Heart left ventricle (tissue), 16 donors: Measurements from ENCODE around the gene TNRC6B. TPM values are rescaled to one million over a fixed set of nuclear protein-coding genes. Genes with fewer than 3 reads are reported as not detected.

Source experiments
- ATAC-seq, 4 donors: fragments of 200-7000 bp; cut with Tn5 transposase; one replicate each; pipeline ENCODE4 v1.9.1; 2020 to 2022; ENCODE audit warnings: moderate library complexity in 4 of 4, mild to moderate bottlenecking in 3 of 4, moderate number of reproducible peaks in 1 of 4
- DNase-seq, 5 donors: peaks; one replicate each; pipeline ENCODE4 v3.0.0-alpha.2; 2020
- H3K27ac ChIP-seq, 12 donors: fragments of 200-600 bp; sonication (generic) in 4 of 12; one replicate each; pipeline versions ENCODE4 v1.5.0 to v1.8.0; 2016 to 2022; ENCODE audit warnings: mild to moderate bottlenecking in 2 of 12
- H3K27me3 ChIP-seq, 9 donors: fragments of 200-600 bp; sonication (generic) in 2 of 9; one replicate each; pipeline versions ENCODE4 v1.5.1 to v1.8.0; 2016 to 2022; ENCODE audit warnings: mild to moderate bottlenecking in 3 of 9
- H3K36me3 ChIP-seq, 9 donors: fragments of 200-600 bp; sonication (generic) in 2 of 9; one replicate each; pipeline versions ENCODE4 v1.5.0 to v1.8.0; 2018 to 2022; ENCODE audit warnings: mild to moderate bottlenecking in 2 of 9
- H3K4me1 ChIP-seq, 12 donors: fragments of 200-600 bp; sonication (generic) in 4 of 12; one replicate each; pipeline versions ENCODE4 v1.5.0 to v1.8.0; 2016 to 2022; ENCODE audit warnings: mild to moderate bottlenecking in 3 of 12
- H3K4me3 ChIP-seq, 12 donors: fragments of 200-600 bp; sonication (generic) in 4 of 12; one replicate each; pipeline versions ENCODE4 v1.5.0 to v1.8.0; 2017 to 2022; ENCODE audit warnings: mild to moderate bottlenecking in 9 of 12, moderate library complexity in 4 of 12
- H3K9me3 ChIP-seq, 12 donors: fragments of 200-600 bp; sonication (generic) in 4 of 12; one replicate each; pipeline versions ENCODE4 v1.5.0 to v1.8.0; 2016 to 2022; ENCODE audit warnings: mild to moderate bottlenecking in 1 of 12
- POLR2A ChIP-seq, 2 donors: fragments of 450-650 bp; IDR thresholded peaks; one replicate each; pipeline ENCODE4 v1.6.1; 2017; ENCODE audit warnings: antibody characterized with exemption in 2 of 2, mild to moderate bottlenecking in 2 of 2, moderate library complexity in 2 of 2
- WGBS, 4 donors: extraction: QIAGEN DNeasy Blood & Tissue Kit in 2 of 4; methylation state at CpG; one replicate each; pipeline versions ENCODE4 v1.1.5 to v1.1.7; 2013 to 2018; 5-methylcytosine and 5-hydroxymethylcytosine counted together
- intact Hi-C, 10 donors: fragments of 100-400 bp; cut with DNase I; formaldehyde crosslinking; loops; one replicate each; pipeline versions ENCODE4 v1.11.1 to v1.14.2; 2022
- polyA plus RNA-seq, 2 donors: library from polyadenylated mRNA; stranded (reverse); fragments of 200-250 nt; gene quantifications; one replicate each; pipeline ENCODE4 v1.2.3, GENCODE V29; 2013
- total RNA-seq, 9 donors: library from RNA; depleted of rRNA in 2 of 9; stranded (reverse); fragments of >200 nt in 2 of 9; fragmentation: NEBNext Ultra II Directional in 3 of 9; extraction: Animal tissue kit (Norgen Biotek cat#: 25700) in 3 of 9; gene quantifications; one replicate each; pipeline versions ENCODE4 v1.1.0 to v1.2.4, GENCODE V29; 2016 to 2023
- TF ChIP-seq, protein P1 (sequence below), 12 donors: fragments of 200-600 bp; sonication (generic) in 4 of 12; IDR thresholded peaks; one replicate each; pipeline versions ENCODE4 v1.5.0 to v1.8.0; 2018 to 2022; ENCODE audit warnings: antibody characterized with exemption in 12 of 12, mild to moderate bottlenecking in 5 of 12
- donor health status: ischemic (EF 13 %, LVEDD 7.1; RV severe dilation, severe dysfunction).
- donor health status: healthy with polysubstance abuse.
- donor health status: DM: no; HTN: yes; CAD: no.
- donor health status: DM: no; HTN: no; CAD: no.
- donor health status: ischemic (EF 25% LVEDD 6.9; RV normal size, moderate dysfunction).
- donor health status: ischemic (EF 25% LVEDD 5.7; RV mildly dilated, moderate dysfunction).
- donor health status: healthy.
- donor health status: DM: yes; HTN: yes; CAD: no.
- donor health status: ischemic (EF 35%, LVEDD 5.7; RV mildly dilated, moderate dysfunction).
- donor health status: nonischemic (EF 11% LVEDD 7.7; RV severe dilation, severe dysfunction).
- donor health status: DM: yes; HTN: yes; CAD: no.
- donor health status: PGD.
- donor health status: ischemic (EF 29% LVEDD 5.4; RV normal size, mild dysfunction).
- donor health status: nonischemic (EF 23%, LVEDD 6.1; RV moderate dilation, normal function).

TNRC6B gene
- total and polyA plus RNA-seq, 11 donors: 13.2 to 62.4 (median 39.3) TPM

DNA sequence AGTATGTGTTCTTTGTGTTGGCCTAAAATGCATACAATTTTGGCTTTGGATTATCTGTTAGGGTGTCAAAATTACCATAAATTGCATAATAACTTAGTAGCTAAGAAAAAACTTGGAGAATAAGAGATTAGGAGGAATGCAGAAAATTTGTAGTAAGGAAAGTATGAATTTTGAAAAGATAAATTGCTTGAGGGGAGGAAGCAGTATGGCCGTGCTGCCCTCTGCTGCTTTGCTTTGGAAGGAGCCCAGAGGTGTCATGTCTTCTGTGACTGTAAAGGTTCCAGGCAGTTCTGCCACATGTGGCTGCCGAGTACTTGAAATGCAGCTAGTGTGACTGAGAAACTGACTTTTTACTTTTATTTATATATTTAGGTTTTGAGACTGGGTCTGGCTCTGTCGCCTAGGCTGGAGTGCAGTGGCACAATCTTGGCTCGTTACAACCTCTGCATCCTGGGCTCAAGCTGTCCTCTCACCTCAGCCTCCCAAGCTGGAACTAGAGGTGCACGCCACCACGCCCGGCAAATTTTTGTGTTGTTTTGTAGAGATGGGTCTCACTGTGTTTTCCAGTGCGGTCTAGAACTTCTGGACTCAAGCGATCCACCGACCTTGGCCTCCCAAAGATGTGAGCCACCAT lies 170.4 kb downstream of the TNRC6B start:
- no peaks in the 10 kb centered on the region for H3K27me3 ChIP-seq
- peaks cover 0 to 48% (median 45%) of the 10 kb centered on the region in 9 donors for H3K36me3 ChIP-seq
- peak overlapping the region in 2 of 12 donors; percentile 90 to 92 for H3K27ac ChIP-seq
- peak in 3 of 5 donors; percentile 32 to 53 (median 40) for DNase-seq
- H3K9me3 ChIP-seq: no peaks in the 10 kb centered on the region
- WGBS, 4 donors: 65 to 73% (median 71%) methylated on average over 10 of the region's 10 CpGs
- TF ChIP-seq, protein P1, sequence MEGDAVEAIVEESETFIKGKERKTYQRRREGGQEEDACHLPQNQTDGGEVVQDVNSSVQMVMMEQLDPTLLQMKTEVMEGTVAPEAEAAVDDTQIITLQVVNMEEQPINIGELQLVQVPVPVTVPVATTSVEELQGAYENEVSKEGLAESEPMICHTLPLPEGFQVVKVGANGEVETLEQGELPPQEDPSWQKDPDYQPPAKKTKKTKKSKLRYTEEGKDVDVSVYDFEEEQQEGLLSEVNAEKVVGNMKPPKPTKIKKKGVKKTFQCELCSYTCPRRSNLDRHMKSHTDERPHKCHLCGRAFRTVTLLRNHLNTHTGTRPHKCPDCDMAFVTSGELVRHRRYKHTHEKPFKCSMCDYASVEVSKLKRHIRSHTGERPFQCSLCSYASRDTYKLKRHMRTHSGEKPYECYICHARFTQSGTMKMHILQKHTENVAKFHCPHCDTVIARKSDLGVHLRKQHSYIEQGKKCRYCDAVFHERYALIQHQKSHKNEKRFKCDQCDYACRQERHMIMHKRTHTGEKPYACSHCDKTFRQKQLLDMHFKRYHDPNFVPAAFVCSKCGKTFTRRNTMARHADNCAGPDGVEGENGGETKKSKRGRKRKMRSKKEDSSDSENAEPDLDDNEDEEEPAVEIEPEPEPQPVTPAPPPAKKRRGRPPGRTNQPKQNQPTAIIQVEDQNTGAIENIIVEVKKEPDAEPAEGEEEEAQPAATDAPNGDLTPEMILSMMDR (IDR thresholded peaks at IDR 0.05): peak; percentile 50 to 81 (median 71)
- no peak for TF ChIP-seq POLR2A (IDR thresholded peaks at IDR 0.05)
- peak overlapping the region in 4 of 12 donors; percentile 77 to 85 (median 79) for H3K4me3 ChIP-seq
- peak in 3 of 4 donors; percentile 20 to 34 (median 31) for ATAC-seq
- intact Hi-C loops: loop anchor here (5.0 to 10.0 kb wide), 9 partner anchors 71 to 816 kb away; partner anchors contain the start of genes RPS19BP1 (in 9 of the 10) and TNRC6B (in 1 of the 10)
- peaks cover 0 to 33% (median 16%) of the 10 kb centered on the region in 12 donors for H3K4me1 ChIP-seq

DNA sequence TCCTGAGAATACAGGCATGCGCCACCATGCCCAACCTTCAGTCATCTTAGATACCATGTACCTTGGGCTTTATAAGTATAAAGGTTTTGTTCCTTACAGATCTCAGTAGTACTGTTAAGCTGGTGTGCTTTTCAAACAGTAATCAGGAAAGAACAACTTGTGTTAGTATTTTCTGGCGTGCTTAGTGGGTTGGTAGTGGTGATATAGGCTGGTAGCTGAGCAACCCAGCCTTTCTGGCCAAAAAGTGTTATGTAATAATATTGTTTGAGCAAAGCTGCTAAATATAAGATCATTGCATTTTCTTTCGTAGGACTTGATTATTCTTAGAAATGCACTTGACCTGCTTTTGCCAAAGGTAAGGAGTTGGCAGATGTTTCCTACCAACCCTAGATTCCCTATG lies 175.0 kb downstream of the TNRC6B start:
- 76 to 81% (median 79%) methylated on average over 3 of the region's 3 CpGs for WGBS, 4 donors
- TF ChIP-seq, protein P1 (IDR thresholded peaks at IDR 0.05): no peak
- TF ChIP-seq POLR2A (IDR thresholded peaks at IDR 0.05): no peak
- no peak overlapping the region for H3K4me3 ChIP-seq
- H3K9me3 ChIP-seq: no peaks in the 10 kb centered on the region
- peaks cover 0 to 93% (median 87%) of the 10 kb centered on the region in 9 donors for H3K36me3 ChIP-seq
- intact Hi-C loops: no loop called here
- H3K27me3 ChIP-seq: no peaks in the 10 kb centered on the region
- ATAC-seq (no peak), DNase-seq (no peak)
- peaks cover 0 to 12% (median 7%) of the 10 kb centered on the region in 12 donors for H3K4me1 ChIP-seq
- H3K27ac ChIP-seq: no peak overlapping the region

DNA sequence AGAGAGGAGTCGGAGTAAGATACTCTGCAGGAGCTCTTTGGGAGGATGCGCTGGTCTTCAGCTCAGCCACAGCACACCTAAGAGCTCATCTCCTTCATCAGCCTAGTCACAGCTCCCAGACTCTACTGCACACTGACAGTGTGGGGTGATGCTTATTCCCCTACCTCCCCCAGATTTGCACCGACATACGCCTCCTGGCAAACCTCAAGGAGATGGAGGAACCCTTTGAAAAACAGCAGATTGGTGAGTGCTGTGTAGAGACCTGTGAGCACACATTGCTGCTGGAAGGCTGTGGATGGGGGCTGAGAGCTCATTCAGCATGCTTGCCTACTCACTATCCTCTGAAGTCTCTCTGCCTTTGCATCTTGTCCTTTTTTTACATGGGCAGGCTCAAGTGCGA lies 183.4 kb downstream of the TNRC6B start:
- TF ChIP-seq POLR2A (IDR thresholded peaks at IDR 0.05): no peak
- TF ChIP-seq, protein P1 (IDR thresholded peaks at IDR 0.05): no peak
- DNase-seq (no peak), ATAC-seq (no peak)
- Histone ChIP-seq H3K9me3 (no peaks in the 10 kb centered on the region), H3K27me3 (no peaks in the 10 kb centered on the region), H3K4me3 (no peak overlapping the region), H3K4me1 (no peaks in the 10 kb centered on the region), H3K27ac (no peak overlapping the region), H3K36me3 (peaks cover 3 to 100% (median 97%) of the 10 kb centered on the region in 9 donors)
- intact Hi-C loops: no loop called here
- WGBS, 4 donors: 97 to 98% (median 97%) methylated on average over 5 of the region's 5 CpGs

DNA sequence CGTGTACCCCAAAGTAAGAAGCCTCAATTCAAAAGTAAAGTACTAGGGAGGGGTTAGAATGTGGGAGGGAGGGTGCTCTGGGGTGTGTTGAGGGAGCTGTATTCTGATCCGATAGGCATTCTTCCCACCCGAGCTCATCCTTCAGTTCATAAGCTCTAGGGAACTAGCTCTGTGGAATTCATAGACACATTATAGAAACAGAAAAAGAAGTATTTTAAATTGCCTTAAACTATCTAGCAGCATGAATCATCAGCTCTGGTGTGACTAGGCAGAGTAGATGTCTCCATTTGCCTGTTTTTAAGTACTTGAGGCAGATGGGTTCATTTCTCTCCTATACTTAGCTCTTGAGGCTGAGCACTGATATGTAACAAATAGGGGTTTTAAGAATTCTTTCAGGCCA lies 185.3 kb downstream of the TNRC6B start:
- Histone ChIP-seq H3K36me3 (peaks cover 3 to 100% (median 100%) of the 10 kb centered on the region in 9 donors), H3K4me3 (no peak overlapping the region), H3K27ac (no peak overlapping the region), H3K9me3 (no peaks in the 10 kb centered on the region), H3K27me3 (no peaks in the 10 kb centered on the region), H3K4me1 (peaks cover 0 to 4% (median 0%) of the 10 kb centered on the region in 12 donors)
- TF ChIP-seq POLR2A (IDR thresholded peaks at IDR 0.05): no peak
- TF ChIP-seq, protein P1 (IDR thresholded peaks at IDR 0.05): no peak
- intact Hi-C loops: no loop called here
- 86 to 94% (median 91%) methylated on average over 3 of the region's 3 CpGs for WGBS, 4 donors
- ATAC-seq: no peak
- no peak for DNase-seq
